Stomach (tissue), 9 donors: ENCODE measurements around the gene CDCA7. TPM values are rescaled to one million over a fixed set of nuclear protein-coding genes. Genes with fewer than 3 reads are reported as not detected.

Experiments used
- DNase-seq, 2 donors: peaks; one replicate each; pipeline versions ENCODE4 v3.0.0 to v3.0.0-alpha.2; 2013 to 2019
- H3K27ac ChIP-seq, 5 donors: fragments of 200-600 bp in 4 of 5; sonication (generic) in 4 of 5; one replicate each; pipeline ENCODE4 v1.5.1; 2013 to 2019; ENCODE audit warnings: mild to moderate bottlenecking in 1 of 5, moderate library complexity in 1 of 5
- H3K27me3 ChIP-seq, 3 donors: fragments of 200-600 bp; sonication (generic); one replicate each; pipeline ENCODE4 v1.5.1; 2017 to 2019; ENCODE audit warnings: mixed run types in 1 of 3
- H3K36me3 ChIP-seq, 4 donors: fragments of 200-600 bp; sonication (generic); 1 replicate in 3 of 4; 2 replicates in 1 of 4; pipeline ENCODE4 v1.5.1; 2016 to 2019
- H3K4me1 ChIP-seq, 4 donors: fragments of 200-600 bp; sonication (generic); one replicate each; pipeline ENCODE4 v1.5.1; 2016 to 2019
- H3K4me3 ChIP-seq, 4 donors: fragments of 200-600 bp; sonication (generic) in 3 of 4; one replicate each; pipeline ENCODE4 v1.5.1; 2016 to 2019; ENCODE audit warnings: mild to moderate bottlenecking in 1 of 4
- H3K9me3 ChIP-seq, 4 donors: fragments of 200-600 bp; sonication (generic); one replicate each; pipeline ENCODE4 v1.5.1; 2016 to 2019
- CTCF ChIP-seq, 7 experiments: fragments of 450-650 bp in 4 of 7; fragments of 200-600 bp in 3 of 7; sonication (generic) in 3 of 7; IDR thresholded peaks; one replicate each; pipeline ENCODE4 v1.5.1; 2016 to 2019; ENCODE audit warnings: antibody characterized with exemption in 7 of 7, control low read depth in 2 of 7, mild to moderate bottlenecking in 1 of 7
- EP300 ChIP-seq: sonication (generic); formaldehyde crosslinking; IDR thresholded peaks from one replicate; pipeline ENCODE4 v1.6.1; 2017; ENCODE audit warnings: antibody characterized with exemption
- POLR2A ChIP-seq, 4 donors: fragments of 450-650 bp; IDR thresholded peaks; one replicate each; pipeline ENCODE4 v1.6.1; 2016; ENCODE audit warnings: antibody characterized with exemption in 4 of 4, control low read depth in 2 of 4, mild to moderate bottlenecking in 1 of 4, moderate library complexity in 1 of 4
- POLR2AphosphoS5 ChIP-seq, 3 donors: sonication (generic); formaldehyde crosslinking; IDR thresholded peaks; one replicate each; pipeline ENCODE4 v1.6.1; 2016; ENCODE audit warnings: antibody characterized with exemption in 3 of 3
- WGBS, 5 donors: extraction: QIAGEN DNeasy Blood & Tissue Kit in 3 of 5; methylation state at CpG; one replicate each; pipeline versions ENCODE4 v1.1.5 to v1.1.7; 2013 to 2018; 5-methylcytosine and 5-hydroxymethylcytosine counted together
- intact Hi-C: fragments of 100-400 bp; cut with DNase I; formaldehyde crosslinking; loops from one replicate; pipeline ENCODE4 v1.15.1; 2023; ENCODE audit warnings: low total_unique reads
- polyA plus RNA-seq, 3 donors: library from polyadenylated mRNA; stranded (reverse); fragments of 200-250 nt; gene quantifications; one replicate each; pipeline ENCODE4 v1.2.3, GENCODE V29; 2013
- total RNA-seq, 5 donors: library from RNA; depleted of rRNA; stranded (reverse); fragments of >200 nt; gene quantifications; one replicate each; pipeline versions ENCODE4 v1.1.0 to v1.2.3, GENCODE V29; 2014 to 2016
- donor health status: healthy with polysubstance abuse.
- donor health status: Bipolar disorder and iron deficiency.
- donor health status: healthy.

Gene CDCA7
- total and polyA plus RNA-seq, 8 donors: 0.61 to 41.1 (median 8.1) TPM

GRCh38 chr2:173402405-173402974, 47.8 kb downstream of the CDCA7 start:
- DNase-seq: peak; percentile 82 to 94
- Histone ChIP-seq H3K27me3 (peaks cover 5 to 79% (median 10%) of the 10 kb centered on the region in 3 donors), H3K4me3 (peak overlapping the region in 2 of 4 donors; percentile 3 to 4), H3K9me3 (no peaks in the 10 kb centered on the region), H3K4me1 (peaks cover 4 to 15% (median 11%) of the 10 kb centered on the region in 4 donors), H3K27ac (no peak overlapping the region), H3K36me3 (no peaks in the 10 kb centered on the region)
- intact Hi-C loops: no loop called here
- TF ChIP-seq CTCF (IDR thresholded peaks at IDR 0.05) (peak in 5 of 7 experiments; percentile 55 to 86 (median 69)), POLR2AphosphoS5 (IDR thresholded peaks at IDR 0.05) (peak in 1 of 3 donors; percentile 21), POLR2A (IDR thresholded peaks at IDR 0.05) (no peak), EP300 (no peak)
- 5 to 7% (median 5%) methylated on average over 21 of the region's 21 CpGs for WGBS, 5 donors

- no peaks in the 10 kb centered on the region for H3K36me3 ChIP-seq
- no peak overlapping the region for H3K27ac ChIP-seq
- H3K27me3 ChIP-seq: peaks cover 5 to 54% (median 6%) of the 10 kb centered on the region in 3 donors
- 50 to 58% (median 52%) methylated on average over 7 to 8 of the region's 8 CpGs for WGBS, 5 donors
- no peaks in the 10 kb centered on the region for H3K9me3 ChIP-seq
- peaks cover 4 to 15% (median 11%) of the 10 kb centered on the region in 4 donors for H3K4me1 ChIP-seq
- no peak for DNase-seq
- H3K4me3 ChIP-seq: no peak overlapping the region
- intact Hi-C loops: no loop called here
- TF ChIP-seq CTCF (IDR thresholded peaks at IDR 0.05) (no peak), POLR2A (IDR thresholded peaks at IDR 0.05) (no peak), POLR2AphosphoS5 (IDR thresholded peaks at IDR 0.05) (no peak), EP300 (no peak)
These were observed 50.4 kb downstream of the CDCA7 start for GRCh38 chr2:173404841-173405750.

- Histone ChIP-seq H3K4me1 (peaks cover 1 to 7% (median 6%) of the 10 kb centered on the region in 4 donors), H3K9me3 (no peaks in the 10 kb centered on the region), H3K27ac (no peak overlapping the region), H3K36me3 (no peaks in the 10 kb centered on the region), H3K4me3 (no peak overlapping the region), H3K27me3 (peaks cover 0 to 33% (median 0%) of the 10 kb centered on the region in 3 donors)
- TF ChIP-seq EP300 (no peak), POLR2AphosphoS5 (IDR thresholded peaks at IDR 0.05) (no peak), CTCF (IDR thresholded peaks at IDR 0.05) (no peak), POLR2A (IDR thresholded peaks at IDR 0.05) (no peak)
- 87 to 92% (median 92%) methylated on average over 5 of the region's 5 CpGs for WGBS, 5 donors
- intact Hi-C loops: no loop called here
- no peak for DNase-seq
These were observed 52.5 kb downstream of the CDCA7 start for GRCh38 chr2:173407176-173407575.

GRCh38 chr2:173407646-173408045, 53.0 kb downstream of the CDCA7 start:
- Histone ChIP-seq H3K9me3 (no peaks in the 10 kb centered on the region), H3K36me3 (no peaks in the 10 kb centered on the region), H3K4me3 (no peak overlapping the region), H3K27me3 (peaks cover 0 to 29% (median 0%) of the 10 kb centered on the region in 3 donors), H3K4me1 (peaks cover 0 to 2% (median 1%) of the 10 kb centered on the region in 4 donors), H3K27ac (no peak overlapping the region)
- no peak for DNase-seq
- intact Hi-C loops: no loop called here
- TF ChIP-seq EP300 (no peak), CTCF (IDR thresholded peaks at IDR 0.05) (no peak), POLR2A (IDR thresholded peaks at IDR 0.05) (no peak), POLR2AphosphoS5 (IDR thresholded peaks at IDR 0.05) (no peak)
- 81 to 90% (median 84%) methylated on average over 4 of the region's 4 CpGs for WGBS, 5 donors
